GM23338 (cell line): ENCODE results near the gene PPM1H. TPM values are rescaled to one million over a fixed set of nuclear protein-coding genes. Genes with fewer than 3 reads are reported as not detected.

Source experiments
- ATAC-seq: fragments of 200-7000 bp; cut with Tn5 transposase; 3 replicates; pipeline ENCODE4 v1.9.1; 2020
- DNase-seq: peaks from one replicate; pipeline ENCODE4 v3.0.0-alpha.2; 2015; ENCODE audit warnings: low spot score
- H2AFZ ChIP-seq: fragments of 200-600 bp; sonication (generic); 2 replicates; pipeline ENCODE4 v1.8.0; 2016; ENCODE audit warnings: antibody characterized with exemption, mild to moderate bottlenecking, moderate library complexity
- H3F3A ChIP-seq: fragments of 200-600 bp; sonication (generic); replicated peaks from 2 replicates; pipeline ENCODE4 v1.8.0; 2017; ENCODE audit warnings: antibody characterized with exemption, mixed run types, low read depth
- H3K27ac ChIP-seq: fragments of 200-600 bp; sonication (generic); 2 replicates; pipeline ENCODE4 v1.6.1; 2016; ENCODE audit warnings: low read depth
- H3K27me3 ChIP-seq: fragments of 200-600 bp; sonication (generic); 2 replicates; pipeline ENCODE4 v1.8.0; 2016; ENCODE audit warnings: mild to moderate bottlenecking, mixed run types, moderate library complexity; ENCODE audit not compliant: insufficient read depth
- H3K36me3 ChIP-seq: fragments of 200-600 bp; sonication (generic); 2 replicates; pipeline ENCODE4 v1.8.0; 2016; ENCODE audit warnings: mild to moderate bottlenecking; ENCODE audit not compliant: insufficient read depth
- H3K4me1 ChIP-seq: fragments of 200-600 bp; sonication (generic); 2 replicates; pipeline ENCODE4 v1.8.0; 2016; ENCODE audit warnings: mild to moderate bottlenecking, moderate library complexity; ENCODE audit not compliant: insufficient read depth
- H3K4me2 ChIP-seq: fragments of 200-600 bp; sonication (generic); 2 replicates; pipeline ENCODE4 v1.7.1; 2017; ENCODE audit warnings: mixed run types
- H3K4me3 ChIP-seq: fragments of 200-600 bp; sonication (generic); 2 replicates; pipeline ENCODE4 v1.6.1; 2016; ENCODE audit warnings: mixed run types
- H3K79me2 ChIP-seq: fragments of 200-600 bp; sonication (generic); replicated peaks from 2 replicates; pipeline ENCODE4 v1.8.0; 2017; ENCODE audit warnings: mild to moderate bottlenecking; ENCODE audit not compliant: insufficient read depth
- H3K9me2 ChIP-seq: fragments of 200-600 bp; sonication (generic); 2 replicates; pipeline ENCODE4 v1.8.0; 2017; ENCODE audit not compliant: insufficient read depth
- H4K20me1 ChIP-seq: fragments of 200-600 bp; sonication (generic); replicated peaks from 2 replicates; pipeline ENCODE4 v1.8.0; 2017; ENCODE audit warnings: mild to moderate bottlenecking; ENCODE audit not compliant: insufficient read depth
- H3K27ac Mint-ChIP-seq: 2 replicates; pipeline ENCODE4 v1.8.0; 2020; ENCODE audit warnings: inconsistent platforms, mild to moderate bottlenecking, moderate library complexity, mixed read lengths
- H3K27me3 Mint-ChIP-seq: 3 replicates; pipeline ENCODE4 v1.8.0; 2022; ENCODE audit warnings: low read depth, mild to moderate bottlenecking, moderate library complexity, mixed read lengths, inconsistent platforms; ENCODE audit not compliant: insufficient read depth, poor library complexity
- H3K36me3 Mint-ChIP-seq: 3 replicates; pipeline ENCODE4 v1.8.0; 2021; ENCODE audit warnings: low read depth, mild to moderate bottlenecking, inconsistent platforms, moderate library complexity, mixed read lengths
- H3K4me1 Mint-ChIP-seq: 3 replicates; pipeline ENCODE4 v1.8.0; 2020; ENCODE audit warnings: mild to moderate bottlenecking, inconsistent platforms, mixed read lengths
- H3K4me3 Mint-ChIP-seq: 3 replicates; pipeline ENCODE4 v1.8.0; 2021; ENCODE audit warnings: moderate library complexity, mild to moderate bottlenecking, inconsistent platforms, mixed read lengths
- H3K9me3 Mint-ChIP-seq: 3 replicates; pipeline ENCODE4 v1.8.0; 2020; ENCODE audit warnings: moderate library complexity, mild to moderate bottlenecking, inconsistent platforms, mixed read lengths
- CREB1 ChIP-seq: fragments of 250-450 bp; sonication (Bioruptor Pico); IDR thresholded peaks from 2 replicates; pipeline ENCODE4 v1.5.0; 2020; ENCODE audit warnings: low read depth, mild to moderate bottlenecking, moderate library complexity
- EZH2 ChIP-seq: fragments of 200-600 bp; sonication (generic); IDR thresholded peaks from one replicate; pipeline ENCODE4 v1.8.0; 2017; ENCODE audit warnings: antibody characterized with exemption, mild to moderate bottlenecking, low read depth; ENCODE audit not compliant: unreplicated experiment
- EZH2phosphoT487 ChIP-seq: fragments of 200-600 bp; sonication (generic); IDR thresholded peaks from one replicate; pipeline ENCODE4 v1.8.1; 2018; ENCODE audit warnings: antibody characterized with exemption; ENCODE audit not compliant: unreplicated experiment
- JUNB ChIP-seq: IDR thresholded peaks from one replicate; pipeline ENCODE4 v1.6.1; 2016; ENCODE audit warnings: antibody characterized with exemption; ENCODE audit not compliant: unreplicated experiment
- NANOG ChIP-seq: IDR thresholded peaks from 2 replicates; pipeline ENCODE4 v1.6.1; 2016; ENCODE audit warnings: antibody characterized with exemption, borderline replicate concordance
- POLR2AphosphoS5 ChIP-seq: IDR thresholded peaks from 2 replicates; pipeline ENCODE4 v1.6.1; 2016; ENCODE audit warnings: antibody characterized with exemption, low read depth
- STAT1 ChIP-seq: IDR thresholded peaks from one replicate; pipeline ENCODE4 v1.6.1; 2016; ENCODE audit warnings: antibody characterized with exemption; ENCODE audit not compliant: unreplicated experiment
- ZNF114 ChIP-seq: fragments of 250-450 bp; sonication (Bioruptor Pico); IDR thresholded peaks from 2 replicates; pipeline ENCODE4 v1.5.0; 2020; ENCODE audit warnings: mild to moderate bottlenecking, moderate library complexity
- ZNF331 ChIP-seq: fragments of 250-450 bp; sonication (Bioruptor Pico); IDR thresholded peaks from 2 replicates; pipeline ENCODE4 v1.5.0; 2020; ENCODE audit warnings: low read depth, mild to moderate bottlenecking, moderate library complexity
- polyA plus RNA-seq: library from polyadenylated mRNA; unstranded; fragments of >200 nt; fragmentation: Nextera tagmentation; extraction: Ambion mirVana; gene quantifications from 2 replicates; pipeline ENCODE4 v1.2.1, GENCODE V29; 2016
- total RNA-seq: library from RNA; depleted of rRNA; stranded (reverse); fragments of >200 nt; shearing (Covaris generic); gene quantifications from 2 replicates; pipeline ENCODE4 v1.2.3, GENCODE V29; 2014
- TF ChIP-seq, protein P1 (sequence below): fragments of 250-450 bp; sonication (Bioruptor Pico); IDR thresholded peaks from 2 replicates; pipeline ENCODE4 v1.5.0; 2020; ENCODE audit warnings: mild to moderate bottlenecking, moderate library complexity
- TF ChIP-seq, protein P2 (sequence below): IDR thresholded peaks from one replicate; pipeline ENCODE4 v1.6.1; 2018; ENCODE audit warnings: antibody characterized with exemption; ENCODE audit not compliant: unreplicated experiment
- TF ChIP-seq, protein P3 (sequence below), 2 experiments: fragments of 200-600 bp in 1 of 2; sonication (generic) in 1 of 2; conservative IDR thresholded peaks; 2 replicates each; pipeline versions ENCODE4 v1.5.1 to v1.6.1; 2016 to 2017; ENCODE audit warnings: antibody characterized with exemption in 2 of 2, low read depth in 2 of 2, mild to moderate bottlenecking in 2 of 2, moderate library complexity in 1 of 2

The PPM1H gene
- total and polyA plus RNA-seq, 2 experiments from 2014 or later: 11.4 to 41.2 TPM

DNA sequence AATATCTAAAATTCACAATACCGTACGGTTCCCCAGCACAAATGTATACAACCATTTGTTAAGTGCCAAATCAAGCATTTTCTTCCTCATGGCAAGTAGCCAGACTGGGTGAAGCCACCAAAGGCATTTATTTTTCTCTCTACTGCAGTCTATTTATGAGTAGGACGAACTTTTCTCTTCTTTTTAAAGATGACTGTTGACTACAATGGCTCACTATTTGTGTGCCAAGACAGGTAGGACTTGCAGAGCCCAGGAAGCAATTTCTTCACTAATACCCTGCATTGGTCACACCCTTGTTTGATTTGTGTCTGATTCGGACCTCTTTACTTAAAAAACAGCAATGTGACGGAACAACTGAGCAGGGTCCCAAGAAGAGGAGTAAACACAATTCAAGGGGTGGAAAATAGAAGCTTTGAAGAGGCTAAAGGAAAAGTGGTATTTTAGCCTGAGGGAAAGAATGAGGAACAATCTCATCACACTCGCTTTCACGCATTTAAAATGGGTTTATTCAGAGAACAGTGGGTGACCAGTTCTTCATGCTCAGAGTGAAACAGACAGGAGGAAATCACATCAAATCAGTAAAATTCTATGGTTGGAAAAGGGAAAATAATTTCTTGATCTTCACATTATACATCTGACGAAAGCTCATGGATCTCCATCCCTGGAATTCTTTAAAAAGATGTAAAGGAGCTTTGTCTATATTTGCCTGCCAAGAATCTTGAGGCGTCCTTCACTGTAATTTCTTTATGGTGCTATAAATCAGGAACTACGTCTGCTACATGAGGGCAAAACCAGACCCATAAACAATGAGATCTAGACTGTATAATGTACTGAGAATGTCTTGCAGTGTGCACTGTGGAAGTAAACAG is 183.8 kb downstream of the PPM1H start (continued):
- TF ChIP-seq, protein P1, sequence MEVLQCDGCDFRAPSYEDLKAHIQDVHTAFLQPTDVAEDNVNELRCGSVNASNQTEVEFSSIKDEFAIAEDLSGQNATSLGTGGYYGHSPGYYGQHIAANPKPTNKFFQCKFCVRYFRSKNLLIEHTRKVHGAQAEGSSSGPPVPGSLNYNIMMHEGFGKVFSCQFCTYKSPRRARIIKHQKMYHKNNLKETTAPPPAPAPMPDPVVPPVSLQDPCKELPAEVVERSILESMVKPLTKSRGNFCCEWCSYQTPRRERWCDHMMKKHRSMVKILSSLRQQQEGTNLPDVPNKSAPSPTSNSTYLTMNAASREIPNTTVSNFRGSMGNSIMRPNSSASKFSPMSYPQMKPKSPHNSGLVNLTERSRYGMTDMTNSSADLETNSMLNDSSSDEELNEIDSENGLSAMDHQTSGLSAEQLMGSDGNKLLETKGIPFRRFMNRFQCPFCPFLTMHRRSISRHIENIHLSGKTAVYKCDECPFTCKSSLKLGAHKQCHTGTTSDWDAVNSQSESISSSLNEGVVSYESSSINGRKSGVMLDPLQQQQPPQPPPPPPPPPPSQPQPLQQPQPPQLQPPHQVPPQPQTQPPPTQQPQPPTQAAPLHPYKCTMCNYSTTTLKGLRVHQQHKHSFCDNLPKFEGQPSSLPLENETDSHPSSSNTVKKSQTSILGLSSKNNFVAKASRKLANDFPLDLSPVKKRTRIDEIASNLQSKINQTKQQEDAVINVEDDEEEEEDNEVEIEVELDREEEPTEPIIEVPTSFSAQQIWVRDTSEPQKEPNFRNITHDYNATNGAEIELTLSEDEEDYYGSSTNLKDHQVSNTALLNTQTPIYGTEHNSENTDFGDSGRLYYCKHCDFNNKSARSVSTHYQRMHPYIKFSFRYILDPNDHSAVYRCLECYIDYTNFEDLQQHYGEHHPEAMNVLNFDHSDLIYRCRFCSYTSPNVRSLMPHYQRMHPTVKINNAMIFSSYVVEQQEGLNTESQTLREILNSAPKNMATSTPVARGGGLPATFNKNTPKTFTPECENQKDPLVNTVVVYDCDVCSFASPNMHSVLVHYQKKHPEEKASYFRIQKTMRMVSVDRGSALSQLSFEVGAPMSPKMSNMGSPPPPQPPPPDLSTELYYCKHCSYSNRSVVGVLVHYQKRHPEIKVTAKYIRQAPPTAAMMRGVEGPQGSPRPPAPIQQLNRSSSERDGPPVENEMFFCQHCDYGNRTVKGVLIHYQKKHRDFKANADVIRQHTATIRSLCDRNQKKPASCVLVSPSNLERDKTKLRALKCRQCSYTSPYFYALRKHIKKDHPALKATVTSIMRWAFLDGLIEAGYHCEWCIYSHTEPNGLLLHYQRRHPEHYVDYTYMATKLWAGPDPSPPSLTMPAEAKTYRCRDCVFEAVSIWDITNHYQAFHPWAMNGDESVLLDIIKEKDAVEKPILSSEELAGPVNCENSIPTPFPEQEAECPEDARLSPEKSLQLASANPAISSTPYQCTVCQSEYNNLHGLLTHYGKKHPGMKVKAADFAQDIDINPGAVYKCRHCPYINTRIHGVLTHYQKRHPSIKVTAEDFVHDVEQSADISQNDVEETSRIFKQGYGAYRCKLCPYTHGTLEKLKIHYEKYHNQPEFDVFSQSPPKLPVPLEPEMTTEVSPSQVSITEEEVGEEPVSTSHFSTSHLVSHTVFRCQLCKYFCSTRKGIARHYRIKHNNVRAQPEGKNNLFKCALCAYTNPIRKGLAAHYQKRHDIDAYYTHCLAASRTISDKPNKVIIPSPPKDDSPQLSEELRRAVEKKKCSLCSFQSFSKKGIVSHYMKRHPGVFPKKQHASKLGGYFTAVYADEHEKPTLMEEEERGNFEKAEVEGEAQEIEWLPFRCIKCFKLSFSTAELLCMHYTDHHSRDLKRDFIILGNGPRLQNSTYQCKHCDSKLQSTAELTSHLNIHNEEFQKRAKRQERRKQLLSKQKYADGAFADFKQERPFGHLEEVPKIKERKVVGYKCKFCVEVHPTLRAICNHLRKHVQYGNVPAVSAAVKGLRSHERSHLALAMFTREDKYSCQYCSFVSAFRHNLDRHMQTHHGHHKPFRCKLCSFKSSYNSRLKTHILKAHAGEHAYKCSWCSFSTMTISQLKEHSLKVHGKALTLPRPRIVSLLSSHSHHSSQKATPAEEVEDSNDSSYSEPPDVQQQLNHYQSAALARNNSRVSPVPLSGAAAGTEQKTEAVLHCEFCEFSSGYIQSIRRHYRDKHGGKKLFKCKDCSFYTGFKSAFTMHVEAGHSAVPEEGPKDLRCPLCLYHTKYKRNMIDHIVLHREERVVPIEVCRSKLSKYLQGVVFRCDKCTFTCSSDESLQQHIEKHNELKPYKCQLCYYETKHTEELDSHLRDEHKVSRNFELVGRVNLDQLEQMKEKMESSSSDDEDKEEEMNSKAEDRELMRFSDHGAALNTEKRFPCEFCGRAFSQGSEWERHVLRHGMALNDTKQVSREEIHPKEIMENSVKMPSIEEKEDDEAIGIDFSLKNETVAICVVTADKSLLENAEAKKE (CRISPR knock-in tag): no peak
- no peak for TF ChIP-seq NANOG
- no peak for TF ChIP-seq ZNF114 (CRISPR knock-in tag)
- TF ChIP-seq JUNB: no peak
- TF ChIP-seq EZH2phosphoT487: no peak

GRCh38 chr12:62749586-62749985 is 185.4 kb downstream of the PPM1H start:
- Histone ChIP-seq H4K20me1 (no peaks in the 10 kb centered on the region), H3K36me3 (no peaks in the 10 kb centered on the region)
- TF ChIP-seq, protein P2, sequence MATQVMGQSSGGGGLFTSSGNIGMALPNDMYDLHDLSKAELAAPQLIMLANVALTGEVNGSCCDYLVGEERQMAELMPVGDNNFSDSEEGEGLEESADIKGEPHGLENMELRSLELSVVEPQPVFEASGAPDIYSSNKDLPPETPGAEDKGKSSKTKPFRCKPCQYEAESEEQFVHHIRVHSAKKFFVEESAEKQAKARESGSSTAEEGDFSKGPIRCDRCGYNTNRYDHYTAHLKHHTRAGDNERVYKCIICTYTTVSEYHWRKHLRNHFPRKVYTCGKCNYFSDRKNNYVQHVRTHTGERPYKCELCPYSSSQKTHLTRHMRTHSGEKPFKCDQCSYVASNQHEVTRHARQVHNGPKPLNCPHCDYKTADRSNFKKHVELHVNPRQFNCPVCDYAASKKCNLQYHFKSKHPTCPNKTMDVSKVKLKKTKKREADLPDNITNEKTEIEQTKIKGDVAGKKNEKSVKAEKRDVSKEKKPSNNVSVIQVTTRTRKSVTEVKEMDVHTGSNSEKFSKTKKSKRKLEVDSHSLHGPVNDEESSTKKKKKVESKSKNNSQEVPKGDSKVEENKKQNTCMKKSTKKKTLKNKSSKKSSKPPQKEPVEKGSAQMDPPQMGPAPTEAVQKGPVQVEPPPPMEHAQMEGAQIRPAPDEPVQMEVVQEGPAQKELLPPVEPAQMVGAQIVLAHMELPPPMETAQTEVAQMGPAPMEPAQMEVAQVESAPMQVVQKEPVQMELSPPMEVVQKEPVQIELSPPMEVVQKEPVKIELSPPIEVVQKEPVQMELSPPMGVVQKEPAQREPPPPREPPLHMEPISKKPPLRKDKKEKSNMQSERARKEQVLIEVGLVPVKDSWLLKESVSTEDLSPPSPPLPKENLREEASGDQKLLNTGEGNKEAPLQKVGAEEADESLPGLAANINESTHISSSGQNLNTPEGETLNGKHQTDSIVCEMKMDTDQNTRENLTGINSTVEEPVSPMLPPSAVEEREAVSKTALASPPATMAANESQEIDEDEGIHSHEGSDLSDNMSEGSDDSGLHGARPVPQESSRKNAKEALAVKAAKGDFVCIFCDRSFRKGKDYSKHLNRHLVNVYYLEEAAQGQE: no peak
- TF ChIP-seq, protein P3, sequence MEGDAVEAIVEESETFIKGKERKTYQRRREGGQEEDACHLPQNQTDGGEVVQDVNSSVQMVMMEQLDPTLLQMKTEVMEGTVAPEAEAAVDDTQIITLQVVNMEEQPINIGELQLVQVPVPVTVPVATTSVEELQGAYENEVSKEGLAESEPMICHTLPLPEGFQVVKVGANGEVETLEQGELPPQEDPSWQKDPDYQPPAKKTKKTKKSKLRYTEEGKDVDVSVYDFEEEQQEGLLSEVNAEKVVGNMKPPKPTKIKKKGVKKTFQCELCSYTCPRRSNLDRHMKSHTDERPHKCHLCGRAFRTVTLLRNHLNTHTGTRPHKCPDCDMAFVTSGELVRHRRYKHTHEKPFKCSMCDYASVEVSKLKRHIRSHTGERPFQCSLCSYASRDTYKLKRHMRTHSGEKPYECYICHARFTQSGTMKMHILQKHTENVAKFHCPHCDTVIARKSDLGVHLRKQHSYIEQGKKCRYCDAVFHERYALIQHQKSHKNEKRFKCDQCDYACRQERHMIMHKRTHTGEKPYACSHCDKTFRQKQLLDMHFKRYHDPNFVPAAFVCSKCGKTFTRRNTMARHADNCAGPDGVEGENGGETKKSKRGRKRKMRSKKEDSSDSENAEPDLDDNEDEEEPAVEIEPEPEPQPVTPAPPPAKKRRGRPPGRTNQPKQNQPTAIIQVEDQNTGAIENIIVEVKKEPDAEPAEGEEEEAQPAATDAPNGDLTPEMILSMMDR (conservative IDR thresholded peaks at IDR 0.05; ENCODE audit: low read depth in 2 of 2): no peak
- TF ChIP-seq EZH2 (no peak), JUNB (no peak), POLR2AphosphoS5 (no peak), EZH2phosphoT487 (no peak), CREB1 (no peak), STAT1 (no peak), ZNF331 (CRISPR knock-in tag) (no peak)

More at GRCh38 chr12:62749586-62749985, 185.4 kb downstream of the PPM1H start:
- peaks cover 11% of the 10 kb centered on the region for H3K4me1 ChIP-seq
- H3K4me2 ChIP-seq: no peak overlapping the region
- H3K9me3 Mint-ChIP-seq: no peaks in the 10 kb centered on the region
- DNase-seq (no peak), ATAC-seq (no peak)
- H3K4me3 ChIP-seq: no peak overlapping the region
- H3K27me3 Mint-ChIP-seq: peaks cover 2% of the 10 kb centered on the region
- no peak overlapping the region for H3K4me3 Mint-ChIP-seq
- H2AFZ ChIP-seq: no peak overlapping the region
- H3K27me3 ChIP-seq: no peaks in the 10 kb centered on the region
- no peak overlapping the region for H3K27ac ChIP-seq
- H3F3A ChIP-seq: no peaks in the 10 kb centered on the region
- peaks cover 14% of the 10 kb centered on the region for H3K4me1 Mint-ChIP-seq
- H3K9me2 ChIP-seq: peaks cover 5% of the 10 kb centered on the region; the same call in 1 of the 2 replicates
- no peak overlapping the region for H3K27ac Mint-ChIP-seq
- peaks cover 1% of the 10 kb centered on the region; the same call in 1 of the 3 replicates for H3K36me3 Mint-ChIP-seq
- H3K79me2 ChIP-seq: peaks cover 7% of the 10 kb centered on the region; the same call in 1 of the 2 replicates
